ENCODE measurements around the gene DNAL1.

Gene DNAL1

GRCh38 chr14:73745571-73746519 is 101.1 kb downstream of the DNAL1 start:
- Histone ChIP-seq H3K27me3 (ENCODE audit: insufficient read depth, low read depth, severe bottlenecking) (no peaks in the 10 kb centered on the region), H3K9me3 (ENCODE audit: severe bottlenecking) (no peaks in the 10 kb centered on the region), H3K27ac (peak overlapping the region; percentile 75), H3K4me3 (ENCODE audit: low read depth, low read length) (no peak overlapping the region), H3K36me3 (no peaks in the 10 kb centered on the region)
- TF ChIP-seq, protein P1, sequence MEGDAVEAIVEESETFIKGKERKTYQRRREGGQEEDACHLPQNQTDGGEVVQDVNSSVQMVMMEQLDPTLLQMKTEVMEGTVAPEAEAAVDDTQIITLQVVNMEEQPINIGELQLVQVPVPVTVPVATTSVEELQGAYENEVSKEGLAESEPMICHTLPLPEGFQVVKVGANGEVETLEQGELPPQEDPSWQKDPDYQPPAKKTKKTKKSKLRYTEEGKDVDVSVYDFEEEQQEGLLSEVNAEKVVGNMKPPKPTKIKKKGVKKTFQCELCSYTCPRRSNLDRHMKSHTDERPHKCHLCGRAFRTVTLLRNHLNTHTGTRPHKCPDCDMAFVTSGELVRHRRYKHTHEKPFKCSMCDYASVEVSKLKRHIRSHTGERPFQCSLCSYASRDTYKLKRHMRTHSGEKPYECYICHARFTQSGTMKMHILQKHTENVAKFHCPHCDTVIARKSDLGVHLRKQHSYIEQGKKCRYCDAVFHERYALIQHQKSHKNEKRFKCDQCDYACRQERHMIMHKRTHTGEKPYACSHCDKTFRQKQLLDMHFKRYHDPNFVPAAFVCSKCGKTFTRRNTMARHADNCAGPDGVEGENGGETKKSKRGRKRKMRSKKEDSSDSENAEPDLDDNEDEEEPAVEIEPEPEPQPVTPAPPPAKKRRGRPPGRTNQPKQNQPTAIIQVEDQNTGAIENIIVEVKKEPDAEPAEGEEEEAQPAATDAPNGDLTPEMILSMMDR (IDR thresholded peaks at IDR 0.05; ENCODE audit: low read depth, low read length): no peak
- DNase-seq: peak; percentile 54

DNA sequence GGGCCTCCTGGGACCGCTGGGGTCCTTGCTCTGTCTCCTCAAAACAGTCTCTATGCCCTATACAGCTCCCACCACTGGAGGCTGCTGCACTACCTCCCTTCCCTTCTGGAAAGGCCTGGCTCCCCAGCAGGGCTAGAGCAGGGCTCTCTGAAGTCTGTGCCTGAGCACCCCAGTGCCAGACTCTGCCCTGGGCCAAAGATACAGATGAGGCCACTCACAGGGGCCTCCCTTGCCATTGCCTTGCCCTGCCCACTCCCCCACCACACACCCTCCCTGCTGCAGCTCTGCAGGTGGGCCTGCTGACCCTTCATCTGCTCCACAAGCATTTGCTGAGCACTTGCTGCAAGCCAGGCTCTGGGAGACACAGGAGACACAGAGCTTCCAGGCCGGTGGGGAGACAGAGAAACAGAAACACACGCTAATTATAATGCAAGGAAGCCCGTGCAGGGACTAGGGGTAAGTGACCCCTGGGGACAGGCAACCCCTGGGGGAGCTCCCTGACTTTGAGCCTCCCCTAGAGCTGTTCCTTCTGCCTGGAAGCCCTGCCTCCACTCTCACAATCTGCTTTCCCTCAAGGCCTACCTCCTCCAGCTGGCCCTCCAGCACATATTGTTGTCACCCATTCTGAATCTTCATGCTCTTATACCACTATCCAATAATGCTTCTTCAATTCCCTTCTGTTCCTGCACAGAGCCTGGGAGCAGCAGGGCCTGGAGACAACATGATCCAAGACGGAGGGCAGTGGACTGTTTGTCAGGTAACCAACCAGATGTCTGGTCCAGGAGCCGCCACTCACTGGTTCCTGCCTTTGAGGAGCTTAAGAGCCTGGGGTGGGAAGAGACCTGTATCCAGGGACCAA is 102.0 kb downstream of the DNAL1 start:
- no peaks in the 10 kb centered on the region for H3K9me3 ChIP-seq (ENCODE audit: severe bottlenecking)
- H3K36me3 ChIP-seq: no peaks in the 10 kb centered on the region
- peak; percentile 72 for DNase-seq
- H3K27ac ChIP-seq: peak overlapping the region; percentile 75
- H3K27me3 ChIP-seq (ENCODE audit: insufficient read depth, low read depth, severe bottlenecking): no peaks in the 10 kb centered on the region
- TF ChIP-seq, protein P1 (IDR thresholded peaks at IDR 0.05; ENCODE audit: low read depth, low read length): peak; percentile 56
- H3K4me3 ChIP-seq (ENCODE audit: low read depth, low read length): peak overlapping the region; percentile 5; the same call in 1 of the 2 replicates

- no peak overlapping the region for H3K4me3 ChIP-seq (ENCODE audit: low read depth, low read length)
- no peak for DNase-seq
- H3K27ac ChIP-seq: peak overlapping the region; percentile 75
- H3K36me3 ChIP-seq: no peaks in the 10 kb centered on the region; the same call in 1 of the 2 replicates
- H3K9me3 ChIP-seq (ENCODE audit: severe bottlenecking): no peaks in the 10 kb centered on the region
- H3K27me3 ChIP-seq (ENCODE audit: insufficient read depth, low read depth, severe bottlenecking): no peaks in the 10 kb centered on the region
- TF ChIP-seq, protein P1 (IDR thresholded peaks at IDR 0.05; ENCODE audit: low read depth, low read length): no peak
Measured at GRCh38 chr14:73747379-73748211, 102.8 kb downstream of the DNAL1 start.

DNA sequence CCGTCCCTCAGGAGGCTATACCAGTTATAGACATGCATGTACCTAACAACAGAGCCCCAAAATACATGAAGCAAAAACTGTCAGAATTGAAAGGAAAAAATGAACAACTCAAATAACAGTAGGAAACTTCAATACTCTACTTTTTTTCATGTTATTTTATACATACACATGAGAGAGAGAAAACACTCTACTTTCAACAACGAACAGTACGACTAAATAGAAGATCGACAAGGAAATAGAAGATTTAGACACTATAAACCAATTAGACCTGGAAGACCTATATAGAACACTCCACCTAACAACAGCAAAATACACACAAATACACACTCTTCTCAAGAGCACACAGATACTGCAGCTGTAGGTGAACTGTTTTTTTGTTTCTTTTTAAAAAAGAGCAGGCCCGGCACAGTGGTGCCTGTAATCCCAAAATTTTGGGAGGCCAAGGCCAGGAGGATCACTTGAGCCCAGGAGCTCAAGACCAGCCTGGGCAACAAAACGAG is 104.1 kb downstream of the DNAL1 start:
- Histone ChIP-seq H3K36me3 (no peaks in the 10 kb centered on the region; the same call in 1 of the 2 replicates), H3K9me3 (ENCODE audit: severe bottlenecking) (no peaks in the 10 kb centered on the region), H3K4me3 (ENCODE audit: low read depth, low read length) (no peak overlapping the region), H3K27ac (no peak overlapping the region), H3K27me3 (ENCODE audit: insufficient read depth, low read depth, severe bottlenecking) (no peaks in the 10 kb centered on the region)
- no peak for DNase-seq
- TF ChIP-seq, protein P1 (IDR thresholded peaks at IDR 0.05; ENCODE audit: low read depth, low read length): no peak
